ENCODE results near the gene NOS1.

Gene NOS1

GRCh38 chr12:117165342-117165741 lies 196.1 kb downstream of the NOS1 start:
- no peak for DNase-seq (ENCODE audit: low read depth, low spot score)

DNA sequence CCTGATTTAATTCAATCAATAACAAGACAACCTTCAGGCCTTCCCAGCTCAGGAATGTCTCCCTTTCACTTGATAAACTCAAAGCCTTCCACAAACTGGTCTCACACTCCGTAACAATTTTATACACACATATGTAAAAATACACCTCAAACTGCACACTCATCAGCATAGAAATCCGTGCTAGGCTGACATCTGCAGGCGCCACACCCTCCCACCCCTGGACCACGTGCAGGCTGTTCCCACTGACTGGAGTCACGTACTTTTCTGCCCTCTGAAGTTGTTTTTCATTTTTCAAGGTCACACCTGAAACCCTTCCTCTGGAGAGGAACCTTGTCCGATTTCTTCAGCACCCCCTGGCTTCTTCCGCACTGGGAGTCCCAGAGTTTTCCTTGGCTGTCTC lies 198.8 kb downstream of the NOS1 start:
- H3K4me3 ChIP-seq (ENCODE audit: low read length): no peak overlapping the region
- no peak for DNase-seq (ENCODE audit: low read depth, low spot score)

More at GRCh38 chr12:117165342-117165741, 196.1 kb downstream of the NOS1 start:
- H3K4me3 ChIP-seq (ENCODE audit: low read length): no peak overlapping the region

GRCh38 chr12:117162167-117162539 lies 199.3 kb downstream of the NOS1 start:
- no peak for DNase-seq (ENCODE audit: low read depth, low spot score)
- no peak overlapping the region for H3K4me3 ChIP-seq (ENCODE audit: low read length)

DNA sequence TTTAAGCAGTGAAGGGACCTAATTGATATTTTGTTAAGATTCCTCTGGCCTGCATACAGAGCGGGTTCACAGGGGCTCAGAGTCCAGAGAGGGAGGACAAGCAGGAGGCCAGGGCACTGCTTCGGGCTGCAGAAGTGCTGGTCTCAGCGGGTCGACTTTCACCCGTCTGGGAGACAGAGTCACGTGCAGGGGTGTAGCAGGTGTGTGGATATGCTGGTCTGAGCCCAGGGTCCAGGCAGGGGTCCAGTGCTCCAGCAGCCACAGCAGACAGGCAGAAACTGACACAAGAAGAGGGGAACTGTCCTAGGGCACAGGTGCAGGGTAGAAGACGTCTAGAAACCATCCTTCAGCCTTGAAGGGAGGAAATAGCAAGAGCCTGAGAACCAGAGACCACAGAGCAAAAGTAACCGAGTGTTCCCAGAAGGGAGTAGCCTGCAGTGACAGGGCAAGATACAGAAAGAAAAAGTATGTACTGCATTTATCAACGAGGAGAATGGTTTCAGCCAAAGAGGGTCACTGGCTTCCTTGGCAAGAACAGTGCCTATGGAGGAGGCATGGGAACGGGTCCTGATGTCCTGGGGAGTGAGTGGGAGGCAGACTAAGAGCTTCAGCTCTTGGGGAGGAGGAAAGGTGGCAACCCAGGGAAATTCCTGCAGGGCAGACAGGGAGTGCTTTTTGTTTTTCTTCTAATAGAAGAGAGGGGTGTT lies 199.8 kb downstream of the NOS1 start:
- no peak for DNase-seq (ENCODE audit: low read depth, low spot score)
- H3K4me3 ChIP-seq (ENCODE audit: low read length): no peak overlapping the region

GRCh38 chr12:117159674-117160073 lies 201.8 kb downstream of the NOS1 start:
- H3K4me3 ChIP-seq (ENCODE audit: low read length): no peak overlapping the region
- DNase-seq (ENCODE audit: low read depth, low spot score): no peak

DNA sequence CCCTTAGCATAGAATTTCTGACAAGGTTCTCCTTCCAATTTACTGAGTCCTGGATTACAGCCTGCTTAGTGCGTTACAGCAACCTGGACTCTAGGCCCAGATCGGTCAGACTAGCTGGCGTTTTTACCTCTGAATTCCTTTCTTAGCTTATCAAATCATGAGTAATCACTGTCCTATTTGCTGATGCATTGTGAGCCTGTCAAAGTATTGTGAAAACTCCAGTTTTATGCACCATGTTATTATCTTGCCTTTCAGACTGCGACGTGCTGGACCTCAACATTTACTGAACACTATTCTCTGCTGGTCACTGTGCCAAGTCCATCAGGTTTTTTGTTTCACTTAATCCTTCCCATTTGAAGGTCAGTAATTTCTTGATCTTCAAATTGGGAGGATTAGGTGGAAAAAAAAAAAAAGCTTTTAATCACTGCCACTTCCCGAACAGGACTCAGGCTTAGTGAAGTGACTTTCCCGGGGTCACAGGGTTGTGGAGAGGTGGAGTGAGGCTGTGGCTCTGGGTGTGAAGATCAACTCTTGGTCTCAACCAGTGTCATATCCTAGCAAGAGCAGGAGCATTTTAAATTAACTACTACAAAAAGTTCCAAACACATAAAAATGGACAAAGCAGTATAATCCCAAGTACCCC lies 202.4 kb downstream of the NOS1 start:
- no peak for DNase-seq (ENCODE audit: low read depth, low spot score)
- no peak overlapping the region for H3K4me3 ChIP-seq (ENCODE audit: low read length)

Measured in Jurkat, Clone E6-1 (cell line).